GM12878 (cell line): ENCODE results near the gene NAALADL2. TPM values are rescaled to one million over a fixed set of nuclear protein-coding genes. Genes with fewer than 3 reads are reported as not detected.

Experiments
- ATAC-seq: fragments of 200-7000 bp; cut with Tn5 transposase; 3 replicates; pipeline ENCODE4 v1.9.1; 2020; ENCODE audit warnings: mild to moderate bottlenecking, moderate library complexity
- BruUV-seq: library from RNA; stranded (reverse); fragments of 400-500 nt; replicated peaks from 2 replicates; lab custom pipeline; 2021; lab: Mats Ljungman, UMichigan
- CTCF ChIA-PET: fragments of 300-600 bp; sonication (Branson Sonifier 250); formaldehyde crosslinking; extraction: SDS; loops from one replicate; lab custom pipeline; 2021; ENCODE audit warnings: inconsistent platforms; lab: Yijun Ruan, JAX
- POLR2A ChIA-PET: fragments of 350-600 bp; formaldehyde crosslinking; extraction: SDS; loops from one replicate; lab custom pipeline; 2021; ENCODE audit warnings: inconsistent platforms; lab: Charles Lee
- RAD21 ChIA-PET: fragments of 300-600 bp; sonication (Branson Sonifier 250); formaldehyde crosslinking; loops from one replicate; lab custom pipeline; 2023; ENCODE audit warnings: antibody characterized with exemption; ENCODE audit not compliant: unreplicated experiment; lab: Charles Lee
- SMC1A ChIA-PET: fragments of 300-600 bp; sonication (Branson Sonifier 250); formaldehyde crosslinking; loops from one replicate; lab custom pipeline; 2023; ENCODE audit not compliant: unreplicated experiment, uncharacterized antibody; lab: Charles Lee
- DNase-seq: peaks from one replicate; pipeline ENCODE4 v3.0.0-alpha.2; 2011; ENCODE audit warnings: low read depth, low spot score
- FAIRE-seq: peaks from 3 replicates; lab custom pipeline; 2011; peaks lifted over from hg19 to GRCh38; lab: Jason Lieb, UNC
- H2AFZ ChIP-seq: 2 replicates; pipeline ENCODE4 v1.6.0; 2011; ENCODE audit warnings: low read depth, low read length, control low read depth; ENCODE audit not compliant: control insufficient read depth
- H3K27ac ChIP-seq: 2 replicates; pipeline ENCODE4 v1.5.1; 2011; ENCODE audit warnings: control low read depth; ENCODE audit not compliant: control insufficient read depth, insufficient read depth
- H3K27me3 ChIP-seq, 2 experiments: replicated peaks in 1 of 2; 2 replicates each; pipeline versions ENCODE4 v1.6.0 to v1.6.1; 2011; ENCODE audit warnings: low read length in 1 of 2; ENCODE audit not compliant: control insufficient read depth in 2 of 2, insufficient read depth in 2 of 2
- H3K36me3 ChIP-seq, 2 experiments: 2 replicates each; pipeline ENCODE4 v1.5.1; 2011; ENCODE audit warnings: low read length in 1 of 2; ENCODE audit not compliant: control insufficient read depth in 2 of 2, insufficient read depth in 2 of 2
- H3K4me1 ChIP-seq: 2 replicates; pipeline ENCODE4 v1.6.1; 2011; ENCODE audit warnings: mild to moderate bottlenecking, low read length, moderate library complexity, mixed read lengths; ENCODE audit not compliant: control insufficient read depth, insufficient read depth
- H3K4me2 ChIP-seq: 2 replicates; pipeline ENCODE4 v1.6.0; 2011; ENCODE audit warnings: control low read depth; ENCODE audit not compliant: control insufficient read depth, insufficient read depth
- H3K4me3 ChIP-seq: fragments of 200-600 bp; sonication (generic); 2 replicates; pipeline ENCODE4 v1.5.1; 2016
- H3K79me2 ChIP-seq: 2 replicates; pipeline ENCODE4 v1.6.0; 2011; ENCODE audit warnings: low read length; ENCODE audit not compliant: control insufficient read depth, insufficient read depth
- H3K9ac ChIP-seq: 2 replicates; pipeline ENCODE4 v1.8.0; 2011; ENCODE audit warnings: low read length, control low read depth, mixed read lengths; ENCODE audit not compliant: control insufficient read depth, insufficient read depth
- H3K9me3 ChIP-seq: replicated peaks from 3 replicates; pipeline ENCODE4 v1.5.1; 2011; ENCODE audit warnings: mild to moderate bottlenecking, low read length; ENCODE audit not compliant: control insufficient read depth, insufficient read depth
- H4K20me1 ChIP-seq: 2 replicates; pipeline ENCODE4 v1.6.0; 2011; ENCODE audit not compliant: control insufficient read depth, insufficient read depth
- BCL11A ChIP-seq: IDR thresholded peaks from 2 replicates; pipeline ENCODE4 v1.6.1; 2011; ENCODE audit warnings: low read depth, low read length
- BCLAF1 ChIP-seq: fragments of 450-650 bp; IDR thresholded peaks from 2 replicates; pipeline ENCODE4 v1.6.1; 2017; ENCODE audit warnings: antibody characterized with exemption, mild to moderate bottlenecking, moderate library complexity
- CEBPZ ChIP-seq: fragments of 150-350 bp; IDR thresholded peaks from 2 replicates; pipeline ENCODE4 v1.6.1; 2016; ENCODE audit warnings: low read depth, low read length
- CHD4 ChIP-seq: fragments of 200-600 bp; sonication (generic); IDR thresholded peaks from 2 replicates; pipeline ENCODE4 v1.6.1; 2016; ENCODE audit warnings: mild to moderate bottlenecking
- EP300 ChIP-seq, 2 experiments: fragments of 150-350 bp in 1 of 2; IDR thresholded peaks; 2 replicates each; pipeline ENCODE4 v1.6.1; 2011 to 2012; ENCODE audit warnings: low read depth in 2 of 2, low read length in 2 of 2, borderline replicate concordance in 1 of 2, improper control_type of control experiment in 1 of 2, inconsistent platforms in 1 of 2; ENCODE audit not compliant: control insufficient read depth in 1 of 2
- JUND ChIP-seq: IDR thresholded peaks from 2 replicates; pipeline ENCODE4 v1.6.1; 2012; ENCODE audit warnings: low read depth, mild to moderate bottlenecking, low read length, improper control_type of control experiment, moderate library complexity
- NR2C2 ChIP-seq: IDR thresholded peaks from 2 replicates; pipeline ENCODE4 v1.6.1; 2011; ENCODE audit warnings: borderline replicate concordance, low read depth; ENCODE audit not compliant: control insufficient read depth, insufficient read length
- RB1 ChIP-seq: fragments of 450-650 bp; formaldehyde crosslinking; IDR thresholded peaks from 2 replicates; pipeline ENCODE4 v1.6.1; 2017; ENCODE audit warnings: mild to moderate bottlenecking, borderline replicate concordance
- SKIL ChIP-seq: fragments of 450-650 bp; IDR thresholded peaks from 2 replicates; pipeline ENCODE4 v1.6.1; 2017; ENCODE audit warnings: mild to moderate bottlenecking, low read depth, inconsistent platforms; ENCODE audit not compliant: poor library complexity, severe bottlenecking
- SMAD5 ChIP-seq: IDR thresholded peaks from 2 replicates; pipeline ENCODE4 v1.6.1; 2016; ENCODE audit warnings: antibody characterized with exemption, low read depth
- ZNF622 ChIP-seq: fragments of 450-650 bp; IDR thresholded peaks from 2 replicates; pipeline ENCODE4 v1.6.1; 2017; ENCODE audit warnings: mild to moderate bottlenecking, inconsistent platforms
- whole genome bisulfite sequencing: methylation state at CpG from one replicate; pipeline ENCODE4 v1.1.6; 2016; ENCODE audit warnings: low lambda C conversion rate; ENCODE audit not compliant: insufficient replicate concordance, insufficient coverage; ENCODE audit errors: missing lambda C conversion rate; 5-methylcytosine and 5-hydroxymethylcytosine counted together
- in situ Hi-C: fragments of 300-500 bp; cut with MboI; formaldehyde crosslinking; loops from 9 replicates; pipeline ENCODE4 v1.14.3; 2018; ENCODE audit warnings: mixed read lengths
- intact Hi-C: fragments of 100-400 bp; cut with micrococcal nuclease; formaldehyde crosslinking; loops from one replicate; pipeline ENCODE4 v1.14.2; 2022; ENCODE audit not compliant: unreplicated experiment
- polyA plus RNA-seq, 11 experiments: library from polyadenylated mRNA; depleted of rRNA in 4 of 11; unstranded in 6 of 11; stranded (reverse) in 5 of 11; fragments of >200 nt; fragmentation: Nextera tagmentation in 4 of 11; fragmentation: Illumina TruSeq in 1 of 11; extraction: Ambion mirVana in 4 of 11; extraction: Trizol in 1 of 11; gene quantifications; 1 replicate in 1 of 11; 2 replicates in 10 of 11; pipeline versions ENCODE4 v1.2.1 to v1.2.3, GENCODE V29; 2011 to 2016; ENCODE audit warnings: inconsistent platforms in 2 of 11, missing spikeins in 2 of 11, low read depth in 1 of 11
- total RNA-seq, 4 experiments: library from RNA; depleted of rRNA in 3 of 4; stranded (reverse); fragments of >200 nt in 3 of 4; fragmentation: Illumina TruSeq in 1 of 4; extraction: Trizol in 1 of 4; gene quantifications; 2 replicates each; pipeline versions ENCODE4 v1.2.1 to v1.2.3, GENCODE V29; 2013 to 2021

NAALADL2 gene
- total and polyA plus RNA-seq, 10 of the 15 experiments (the other 5 are each of a cell fraction or from before 2014, with no cell fraction given), result 0.06 to 10.8 (median 0.46) TPM

GRCh38 chr3:174862666-174863065 is 3.5 kb downstream of the NAALADL2 start:
- SMC1A ChIA-PET, result no interaction called here
- Histone ChIP-seq H3K79me2 (no peaks in the 10 kb centered on the region), H3K9me3 (no peaks in the 10 kb centered on the region), H2AFZ (no peak overlapping the region), H4K20me1 (no peaks in the 10 kb centered on the region), H3K4me3 (no peak overlapping the region), H3K27me3 (no peaks in the 10 kb centered on the region), H3K27ac (no peak overlapping the region), H3K36me3 (no peaks in the 10 kb centered on the region), H3K4me1 (no peaks in the 10 kb centered on the region), H3K9ac (no peak overlapping the region), H3K4me2 (no peak overlapping the region)
- ATAC-seq (no peak), FAIRE-seq (no peak), DNase-seq (no peak)
- CTCF ChIA-PET, result interaction anchor here (0.7 to 1.4 kb wide), 2 partner anchors 9 to 54 kb away, joined by 3 to 4 read pairs; no protein-coding TSS in a partner anchor
- POLR2A ChIA-PET, result interaction anchor here (0.6 kb wide), 1 partner anchor 80 kb away, joined by 6 read pairs; no protein-coding TSS in a partner anchor
- BruUV-seq, result no TSS peak
- intact Hi-C loops (loop anchor here (10.0 kb wide), 1 partner anchor 1082 kb away; no protein-coding TSS in a partner anchor), in situ Hi-C loops (no loop called here)
- 0% methylated on average over 3 of the region's 3 CpGs for WGBS
- RAD21 ChIA-PET, result interaction anchor here (2.0 kb wide), 1 partner anchor 1079 kb away, joined by 4 read pairs; no protein-coding TSS in a partner anchor
- TF ChIP-seq SMAD5 (no peak), RB1 (no peak), EP300 (IDR thresholded peaks at IDR 0.05; ENCODE audit: borderline replicate concordance in 1 of 2, control insufficient read depth in 1 of 2, low read depth in 2 of 2, low read length in 2 of 2) (no peak), JUND (no peak), BCL11A (no peak), BCLAF1 (no peak), SKIL (no peak), CHD4 (no peak), ZNF622 (no peak), NR2C2 (no peak), CEBPZ (no peak)
